ENCODE measurements around the gene ZNF526. TPM values are rescaled to one million over a fixed set of nuclear protein-coding genes. Genes with fewer than 3 reads are reported as not detected.

The ZNF526 gene
- total RNA-seq, 3 donors from 2014 or later = 4.0 to 6.9 (median 6.0) TPM

DNA sequence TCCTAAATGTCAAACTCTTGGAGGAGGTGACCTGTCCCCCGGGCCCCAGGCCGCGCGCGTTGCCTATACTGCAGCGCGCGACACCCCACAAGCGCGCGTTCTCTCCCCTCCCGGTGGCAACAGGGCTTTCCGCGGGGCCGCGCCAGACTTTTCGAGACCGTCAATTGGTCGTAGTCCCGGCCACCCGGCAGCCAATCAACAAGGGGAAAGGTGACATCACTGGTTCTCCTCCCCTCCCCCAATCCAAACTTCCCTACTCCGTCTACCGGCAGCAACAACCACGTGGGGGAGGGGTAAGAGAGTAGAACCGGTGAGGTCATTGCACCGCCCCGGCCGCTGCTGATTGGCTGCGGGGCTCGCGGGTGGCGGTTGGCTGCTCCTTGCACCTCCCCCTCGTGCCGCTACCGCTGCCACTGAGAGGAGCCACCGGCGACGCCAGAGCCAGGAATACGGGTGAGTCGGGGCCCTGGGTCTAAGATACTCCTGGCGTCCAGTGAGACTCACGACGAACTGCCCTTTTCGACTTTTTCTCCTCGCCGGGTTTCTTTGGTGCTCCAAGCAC is 48.1 kb downstream of the ZNF526 start:
- intact Hi-C loops (cut with DNase I; ENCODE audit: low total_unique reads) = no loop called here

GRCh38 chr19:42268704-42269477 is 48.8 kb downstream of the ZNF526 start, which contains the start of gene CIC:
Gene CIC, plus strand, starts transcription at chr19:42269252. Its CDS starts 2,532 bp downstream, at chr19:42271784.
- intact Hi-C loops (cut with DNase I; ENCODE audit: low total_unique reads) = no loop called here
- DNase-seq (ENCODE audit: low spot score in 2 of 2) = peak; percentile 99 to 100
- Histone ChIP-seq H3K4me3 (peak within 1 kb of the TSS; percentile 64 to 76 (median 68)), H3K27me3 (no peaks in the 10 kb centered on the region), H3K27ac (peak within 1 kb of the TSS; percentile 98 to 100), H3K4me1 (peaks cover 13% of the 10 kb centered on the region in 2 donors), H3K9me3 (no peaks in the 10 kb centered on the region), H3K36me3 (no peaks in the 10 kb centered on the region)
- TF ChIP-seq POLR2AphosphoS5 (IDR thresholded peaks at IDR 0.05) = no peak

More for the DNA sequence above, 48.1 kb downstream of the ZNF526 start:
- peak; percentile 99 to 100 for DNase-seq (ENCODE audit: low spot score in 2 of 2)
- Histone ChIP-seq H3K27ac (peak overlapping the region; percentile 97 to 100), H3K36me3 (no peaks in the 10 kb centered on the region), H3K9me3 (no peaks in the 10 kb centered on the region), H3K4me1 (peaks cover 13% of the 10 kb centered on the region in 2 donors), H3K27me3 (no peaks in the 10 kb centered on the region), H3K4me3 (peak overlapping the region; percentile 64 to 70 (median 68))
- TF ChIP-seq POLR2AphosphoS5 (IDR thresholded peaks at IDR 0.05) (peak; percentile 91 to 96 (median 92)), CTCF (IDR thresholded peaks at IDR 0.05) (peak; percentile 8 to 21 (median 17)), POLR2A (IDR thresholded peaks at IDR 0.05) (peak; percentile 72)

DNA sequence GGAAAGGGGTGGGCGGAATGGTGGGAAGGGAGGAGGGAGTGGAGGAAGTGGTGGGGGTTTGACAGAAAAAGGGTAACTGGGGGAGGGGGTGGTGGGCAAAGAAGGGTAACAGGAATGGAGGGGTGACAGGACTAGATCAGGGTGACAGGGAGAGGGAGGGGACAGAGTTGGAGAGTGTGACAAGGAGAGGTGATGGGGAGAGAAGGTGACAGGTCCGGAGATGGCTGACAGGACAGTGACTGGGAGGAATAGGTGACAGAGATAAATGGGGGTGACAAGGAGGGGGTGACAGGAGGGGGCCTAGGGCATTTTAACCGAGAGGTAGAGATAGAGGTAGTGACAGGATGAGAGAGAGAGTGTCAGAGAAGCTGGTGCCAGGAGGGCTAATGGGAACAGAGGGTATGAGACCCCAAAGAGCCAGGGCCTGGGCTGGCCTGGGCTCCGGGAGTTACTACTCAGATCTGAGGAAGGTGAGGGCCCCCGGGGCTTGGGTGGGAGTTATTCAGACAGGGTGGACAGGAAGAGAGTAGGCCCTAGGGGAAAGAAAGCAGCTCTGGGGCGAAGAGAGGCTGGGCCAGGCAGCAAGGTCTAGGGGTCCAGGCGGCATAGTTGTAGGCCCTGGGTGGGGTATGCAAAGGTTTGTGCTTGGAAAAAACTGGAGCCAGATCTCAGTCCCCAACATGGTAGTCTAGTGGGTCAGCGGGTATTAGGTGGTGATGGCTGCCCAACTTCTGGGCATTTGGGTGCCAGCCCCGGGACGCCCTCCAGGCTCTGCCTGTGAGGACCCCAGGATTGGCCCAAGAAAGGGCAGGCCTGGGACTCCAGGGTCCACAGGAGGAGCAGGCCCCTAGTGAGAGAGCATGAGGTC is 49.6 kb downstream of the ZNF526 start:
- H3K36me3 ChIP-seq = no peaks in the 10 kb centered on the region
- intact Hi-C loops (cut with DNase I; ENCODE audit: low total_unique reads) = no loop called here
- DNase-seq (ENCODE audit: low spot score in 2 of 2) = peak in 1 of 2 donors; percentile 58
- TF ChIP-seq POLR2A (IDR thresholded peaks at IDR 0.05) = no peak
- TF ChIP-seq POLR2AphosphoS5 (IDR thresholded peaks at IDR 0.05) = no peak
- no peak for TF ChIP-seq CTCF (IDR thresholded peaks at IDR 0.05)
- peaks cover 13 to 15% of the 10 kb centered on the region in 2 donors for H3K4me1 ChIP-seq
- H3K27ac ChIP-seq = peak overlapping the region; percentile 98 to 100
- peak overlapping the region; percentile 51 to 76 (median 68) for H3K4me3 ChIP-seq
- no peaks in the 10 kb centered on the region for H3K9me3 ChIP-seq
- H3K27me3 ChIP-seq = no peaks in the 10 kb centered on the region

DNA sequence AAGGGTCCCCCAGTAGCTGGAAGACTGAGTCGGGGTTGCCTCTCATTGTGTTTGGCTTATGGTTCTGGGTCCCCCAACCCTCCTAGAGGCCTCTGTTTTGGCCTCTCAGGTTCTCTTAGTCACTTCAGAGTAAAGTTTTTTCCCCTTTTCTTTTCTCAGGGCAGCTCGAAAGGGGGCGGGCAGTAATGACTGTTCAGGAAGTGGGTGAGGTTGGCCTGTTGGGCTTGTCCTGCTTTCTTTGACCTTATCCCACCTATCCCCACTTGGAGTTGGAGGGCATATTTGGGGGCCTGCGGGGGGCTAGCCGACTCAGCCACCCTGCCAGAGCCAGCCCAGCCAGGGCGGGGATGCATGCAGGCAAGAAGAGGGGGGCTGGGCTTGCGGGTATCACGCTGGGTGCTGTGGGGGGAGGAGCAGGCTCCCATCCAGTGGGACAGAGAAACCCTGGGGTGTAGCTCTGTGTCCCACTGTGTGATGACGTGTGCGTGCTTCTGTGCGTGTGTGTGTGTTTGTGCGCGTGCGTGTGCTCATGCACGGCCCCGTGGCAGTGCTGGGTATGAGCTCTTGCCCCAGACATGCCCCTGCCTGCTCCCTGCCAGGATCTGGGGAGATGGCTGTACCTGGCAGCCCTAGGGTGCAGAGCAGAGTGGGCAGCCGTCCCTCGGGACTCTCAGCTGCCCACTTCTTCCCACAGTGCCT is 50.4 kb downstream of the ZNF526 start:
- H3K36me3 ChIP-seq = no peaks in the 10 kb centered on the region
- TF ChIP-seq POLR2AphosphoS5 (IDR thresholded peaks at IDR 0.05) = no peak
- intact Hi-C loops (cut with DNase I; ENCODE audit: low total_unique reads) = no loop called here
- peak overlapping the region; percentile 51 to 76 (median 68) for H3K4me3 ChIP-seq
- H3K27me3 ChIP-seq = no peaks in the 10 kb centered on the region
- H3K9me3 ChIP-seq = no peaks in the 10 kb centered on the region
- peak overlapping the region; percentile 98 to 100 for H3K27ac ChIP-seq
- DNase-seq (ENCODE audit: low spot score in 2 of 2) = peak in 1 of 2 donors; percentile 88
- peaks cover 13 to 21% of the 10 kb centered on the region in 2 donors for H3K4me1 ChIP-seq

DNA sequence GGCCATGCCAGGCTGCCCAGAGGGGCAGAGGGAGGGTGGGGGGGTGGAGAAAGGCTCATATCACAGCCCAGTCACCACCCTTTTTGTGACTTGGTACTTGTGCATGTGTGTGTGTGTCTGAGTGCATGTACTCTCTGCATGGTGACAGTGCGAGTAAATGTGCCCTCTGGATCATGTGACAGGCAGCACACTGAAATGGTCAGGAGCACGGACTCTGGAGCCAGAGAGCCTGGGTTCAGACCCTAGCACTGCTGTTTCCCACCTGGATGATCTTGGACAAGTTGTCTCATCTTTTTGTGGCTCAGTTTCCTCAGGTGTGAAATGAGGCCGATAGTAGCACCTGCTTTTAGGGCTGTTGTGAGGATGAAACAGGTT is 50.9 kb downstream of the ZNF526 start:
- Histone ChIP-seq H3K36me3 (no peaks in the 10 kb centered on the region), H3K27me3 (no peaks in the 10 kb centered on the region), H3K4me1 (peaks cover 13 to 21% of the 10 kb centered on the region in 2 donors), H3K9me3 (no peaks in the 10 kb centered on the region), H3K27ac (peak overlapping the region; percentile 98 to 100), H3K4me3 (peak overlapping the region; percentile 51 to 76 (median 68))
- intact Hi-C loops (cut with DNase I; ENCODE audit: low total_unique reads) = no loop called here
- DNase-seq (ENCODE audit: low spot score in 2 of 2) = no peak
- TF ChIP-seq POLR2A (IDR thresholded peaks at IDR 0.05) (no peak), POLR2AphosphoS5 (IDR thresholded peaks at IDR 0.05) (no peak), CTCF (IDR thresholded peaks at IDR 0.05) (no peak)
